Erythroblast (primary cell): ENCODE results near the gene ACADSB.

ENCODE experiments used
- GATA1 ChIP-seq: IDR thresholded peaks from 2 replicates; pipeline ENCODE4 v1.6.1; 2011; ENCODE audit warnings: low read depth, mild to moderate bottlenecking, control low read depth, low read length, moderate library complexity
- POLR2A ChIP-seq: IDR thresholded peaks from 2 replicates; pipeline ENCODE4 v1.6.1; 2011; ENCODE audit warnings: mild to moderate bottlenecking, low read length

- TF ChIP-seq POLR2A (no peak), GATA1 (no peak)
Measured at GRCh38 chr10:122986335-122986734, 22.5 kb upstream of the ACADSB start.
